GM18870 (cell line): Measurements from ENCODE around the gene MSX1.

Experiments used
- ATAC-seq: cut with Tn5 transposase; IDR thresholded peaks from one replicate; pipeline ENCODE4 v1.9.1; 2021; ENCODE audit warnings: moderate library complexity; ENCODE audit not compliant: unreplicated experiment

Gene MSX1

DNA sequence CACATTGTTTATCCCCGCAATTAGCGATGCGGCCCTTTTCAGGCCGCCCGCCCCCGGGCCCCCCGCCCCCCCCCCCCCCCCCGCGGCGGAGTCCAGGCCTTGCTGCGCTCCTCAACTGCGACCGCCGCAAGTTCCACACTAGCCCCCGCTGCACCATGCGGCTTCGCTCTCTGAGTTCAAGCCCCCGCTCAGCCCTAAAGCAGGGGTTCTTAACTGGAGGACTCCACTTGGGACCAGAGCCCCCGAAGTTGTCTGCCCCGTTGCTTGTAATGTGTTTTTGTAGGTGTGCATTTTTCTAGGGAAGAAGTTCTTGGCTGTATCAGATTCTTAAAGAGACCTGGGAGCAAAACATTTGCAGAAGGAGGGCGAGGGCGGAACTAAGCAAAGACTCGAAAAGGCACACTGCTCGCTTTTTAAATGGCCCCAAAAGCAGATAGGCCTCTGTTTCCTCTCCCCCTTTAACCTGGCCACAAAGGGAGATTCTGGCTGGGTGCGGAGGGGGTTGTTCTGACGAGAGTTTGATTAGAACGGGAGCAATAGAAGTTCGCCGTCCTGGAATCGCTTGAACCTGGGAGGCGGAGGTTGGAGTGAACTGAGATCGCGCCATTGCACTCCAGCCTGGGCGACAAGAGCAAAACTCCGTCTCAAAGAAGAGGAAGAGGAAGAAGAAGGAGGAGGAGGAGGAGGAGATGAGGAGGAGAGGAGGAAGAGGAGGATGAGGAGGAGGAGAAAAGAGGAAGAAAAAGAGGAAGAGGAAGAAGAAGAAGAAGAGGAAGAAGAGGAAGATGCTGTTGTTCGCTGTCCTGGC is 2.3 kb upstream of the MSX1 start:
- ATAC-seq: no peak

DNA sequence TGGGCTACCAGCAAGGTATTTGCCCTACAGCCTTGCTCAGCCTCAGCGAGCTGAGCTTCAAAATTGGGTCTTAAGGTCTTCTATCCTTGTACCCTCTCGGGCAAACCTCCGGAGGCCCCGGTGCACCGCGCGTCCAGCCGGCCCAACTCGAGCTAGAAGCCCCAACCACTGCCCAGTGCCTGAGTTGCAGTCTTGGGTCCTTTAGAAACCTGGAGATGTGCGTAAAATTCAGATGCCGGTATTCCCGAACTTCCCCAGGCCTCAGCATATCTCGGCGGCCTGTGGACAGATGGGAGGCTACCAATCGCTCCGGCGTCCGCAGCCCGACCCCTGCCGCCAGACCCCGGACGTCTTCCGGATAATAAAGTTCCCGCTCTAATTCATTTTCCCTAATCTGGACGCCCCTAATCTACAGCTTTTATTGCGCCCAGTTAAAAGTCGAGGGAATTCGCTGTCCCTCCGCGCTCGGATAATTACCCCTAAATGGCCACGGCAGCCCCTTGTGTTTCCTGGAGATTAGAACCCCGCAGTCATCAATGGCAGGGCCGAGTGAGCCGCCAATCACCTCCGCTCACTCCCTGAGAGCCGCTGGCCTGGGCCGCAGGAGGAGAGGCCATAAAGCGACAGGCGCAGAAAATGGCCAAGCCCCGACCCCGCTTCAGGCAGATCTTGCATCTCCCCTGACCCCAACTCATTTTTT is 1.5 kb upstream of the MSX1 start:
- no peak for ATAC-seq

DNA sequence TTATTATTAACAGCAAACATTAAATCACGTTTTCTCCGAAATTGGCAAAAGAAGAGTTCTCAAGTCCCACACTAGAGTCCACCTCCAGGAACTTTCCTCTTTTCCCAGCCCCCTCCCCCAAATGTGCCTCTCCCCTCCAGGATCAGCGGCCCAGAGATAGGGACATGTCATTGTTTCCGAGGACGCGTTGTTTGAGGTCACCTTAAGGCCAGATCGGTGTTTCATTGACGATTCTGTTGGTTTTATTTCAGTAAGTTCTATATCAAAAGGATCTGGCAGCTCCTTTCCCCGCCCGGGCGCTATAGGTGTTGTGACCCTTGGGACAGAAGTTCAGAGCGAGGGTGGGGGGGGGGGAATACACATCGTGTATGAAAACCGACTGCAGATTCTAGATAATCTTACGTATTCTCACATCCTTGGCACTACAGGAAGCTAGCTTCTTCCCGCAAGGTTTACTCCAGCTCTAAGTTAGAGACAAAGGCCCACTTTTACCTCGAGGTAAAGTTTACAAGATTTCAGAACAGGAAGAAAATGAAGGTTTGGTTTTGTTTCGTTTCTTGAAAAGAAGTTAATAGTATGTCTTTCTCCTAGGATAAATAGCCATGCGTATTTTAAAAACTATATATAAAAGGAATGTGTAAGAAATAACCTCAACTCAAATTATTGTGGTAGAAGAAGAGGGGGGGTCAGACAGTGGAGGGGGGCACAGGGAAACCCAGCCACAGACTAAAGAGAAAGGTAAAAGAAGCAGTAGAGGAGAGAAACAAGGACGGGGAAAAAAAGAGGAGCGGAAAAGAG is 739 bp upstream of the MSX1 start:
- ATAC-seq: no peak

DNA sequence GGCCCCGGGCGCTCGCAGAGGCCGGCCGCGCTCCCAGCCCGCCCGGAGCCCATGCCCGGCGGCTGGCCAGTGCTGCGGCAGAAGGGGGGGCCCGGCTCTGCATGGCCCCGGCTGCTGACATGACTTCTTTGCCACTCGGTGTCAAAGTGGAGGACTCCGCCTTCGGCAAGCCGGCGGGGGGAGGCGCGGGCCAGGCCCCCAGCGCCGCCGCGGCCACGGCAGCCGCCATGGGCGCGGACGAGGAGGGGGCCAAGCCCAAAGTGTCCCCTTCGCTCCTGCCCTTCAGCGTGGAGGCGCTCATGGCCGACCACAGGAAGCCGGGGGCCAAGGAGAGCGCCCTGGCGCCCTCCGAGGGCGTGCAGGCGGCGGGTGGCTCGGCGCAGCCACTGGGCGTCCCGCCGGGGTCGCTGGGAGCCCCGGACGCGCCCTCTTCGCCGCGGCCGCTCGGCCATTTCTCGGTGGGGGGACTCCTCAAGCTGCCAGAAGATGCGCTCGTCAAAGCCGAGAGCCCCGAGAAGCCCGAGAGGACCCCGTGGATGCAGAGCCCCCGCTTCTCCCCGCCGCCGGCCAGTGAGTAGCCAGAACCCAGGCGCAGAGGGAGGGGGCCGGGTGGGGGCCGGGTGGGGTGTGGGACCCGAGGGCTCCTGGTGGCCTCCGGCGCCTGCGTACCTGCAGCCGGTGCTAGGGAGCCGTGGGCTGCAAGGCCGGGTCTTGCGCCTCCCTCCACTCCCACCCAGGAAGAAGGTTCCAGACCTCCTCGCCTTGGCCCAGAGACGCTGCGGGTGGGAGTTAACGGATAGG is 534 bp downstream of the MSX1 start:
- no peak for ATAC-seq

DNA sequence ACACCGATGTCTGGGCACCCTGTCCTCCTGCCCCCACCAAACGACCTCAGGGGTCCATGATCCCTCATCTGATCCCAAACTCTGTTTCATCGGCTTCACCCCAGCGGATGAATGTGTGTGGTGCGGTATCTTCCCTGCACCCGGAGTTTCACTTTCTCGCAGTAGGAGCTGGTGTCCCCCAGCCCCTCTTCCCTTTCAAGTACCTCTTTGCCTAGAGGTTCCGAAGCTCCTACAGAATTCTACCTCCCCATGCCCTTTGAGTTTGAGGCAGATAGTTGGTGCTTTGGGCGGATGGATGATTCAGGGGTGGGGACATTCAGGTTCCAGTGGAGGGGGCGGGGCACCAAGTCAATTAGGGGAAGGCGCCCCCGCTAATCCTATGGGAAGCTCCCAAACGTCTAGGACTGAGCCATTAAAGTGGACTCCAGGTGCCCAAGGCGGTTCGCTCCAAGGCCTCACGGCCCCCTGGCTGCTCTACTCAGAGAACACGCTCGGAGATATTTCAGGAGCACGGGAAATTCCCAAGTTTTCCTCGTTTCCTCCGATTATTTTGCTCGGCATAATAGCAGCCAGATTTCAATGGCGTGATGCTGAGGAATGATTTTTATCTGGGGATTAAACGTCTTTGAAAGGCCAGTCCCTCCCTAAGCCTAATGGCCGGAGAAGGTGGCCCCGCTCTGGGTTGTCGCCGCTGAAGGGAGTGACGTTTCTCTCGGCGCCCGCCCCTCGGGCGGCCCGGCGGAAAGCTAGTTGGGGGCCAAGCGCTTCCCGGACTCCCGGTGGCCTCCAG is 1.3 kb downstream of the MSX1 start:
- no peak for ATAC-seq

DNA sequence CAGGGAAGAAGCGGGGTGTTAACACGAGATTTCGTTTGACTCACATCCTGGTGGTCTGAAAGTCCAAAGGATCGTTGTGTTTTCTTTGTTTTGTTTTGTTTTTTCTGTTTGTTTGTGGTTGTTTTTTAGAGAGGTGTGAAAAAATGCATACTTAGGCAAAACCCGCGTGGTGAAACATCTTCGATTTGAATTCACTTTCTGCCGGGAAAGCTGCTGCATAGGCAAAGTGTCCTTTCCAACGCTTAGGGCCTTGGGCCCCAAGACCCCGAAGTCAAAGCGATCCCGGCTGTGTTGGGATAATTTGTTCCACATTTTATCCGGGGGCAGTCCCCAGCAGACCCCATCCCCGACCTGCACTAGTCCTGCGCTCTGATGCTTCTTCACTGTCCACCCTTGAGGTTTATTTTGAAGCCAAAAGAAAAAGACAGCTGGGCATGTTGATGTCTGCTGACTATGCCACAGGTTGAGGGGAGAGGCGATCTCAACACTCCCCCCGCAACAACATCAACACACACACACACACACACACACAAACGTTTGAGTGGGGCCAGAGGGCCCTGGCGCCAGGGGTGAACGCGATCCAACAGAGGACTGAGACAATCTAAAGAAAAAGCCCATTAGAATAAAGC is 2.0 kb downstream of the MSX1 start:
- ATAC-seq: no peak

DNA sequence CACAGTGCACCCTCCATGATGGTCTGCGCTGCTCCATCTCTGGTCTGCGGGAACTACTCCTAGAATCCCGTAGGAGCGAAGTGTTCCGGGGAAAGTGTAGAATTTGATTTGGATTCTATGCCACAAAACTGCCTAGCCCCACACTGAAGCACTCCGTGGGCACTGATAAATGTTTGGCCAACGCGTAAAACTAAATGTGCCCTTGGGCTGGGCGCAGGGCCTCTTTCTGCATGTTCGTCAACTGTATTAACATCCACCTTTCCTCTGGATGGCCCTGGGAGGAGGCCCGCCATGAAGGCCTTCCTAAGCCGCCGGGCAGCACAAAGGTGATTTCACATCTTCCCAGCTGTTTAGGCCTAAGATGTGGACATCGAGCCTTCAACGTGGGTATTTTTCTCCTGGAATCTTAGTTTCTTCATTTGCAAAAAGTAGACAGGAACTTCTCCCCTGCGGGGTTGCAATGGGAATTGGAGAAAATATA is 2.6 kb downstream of the MSX1 start:
- ATAC-seq: no peak

DNA sequence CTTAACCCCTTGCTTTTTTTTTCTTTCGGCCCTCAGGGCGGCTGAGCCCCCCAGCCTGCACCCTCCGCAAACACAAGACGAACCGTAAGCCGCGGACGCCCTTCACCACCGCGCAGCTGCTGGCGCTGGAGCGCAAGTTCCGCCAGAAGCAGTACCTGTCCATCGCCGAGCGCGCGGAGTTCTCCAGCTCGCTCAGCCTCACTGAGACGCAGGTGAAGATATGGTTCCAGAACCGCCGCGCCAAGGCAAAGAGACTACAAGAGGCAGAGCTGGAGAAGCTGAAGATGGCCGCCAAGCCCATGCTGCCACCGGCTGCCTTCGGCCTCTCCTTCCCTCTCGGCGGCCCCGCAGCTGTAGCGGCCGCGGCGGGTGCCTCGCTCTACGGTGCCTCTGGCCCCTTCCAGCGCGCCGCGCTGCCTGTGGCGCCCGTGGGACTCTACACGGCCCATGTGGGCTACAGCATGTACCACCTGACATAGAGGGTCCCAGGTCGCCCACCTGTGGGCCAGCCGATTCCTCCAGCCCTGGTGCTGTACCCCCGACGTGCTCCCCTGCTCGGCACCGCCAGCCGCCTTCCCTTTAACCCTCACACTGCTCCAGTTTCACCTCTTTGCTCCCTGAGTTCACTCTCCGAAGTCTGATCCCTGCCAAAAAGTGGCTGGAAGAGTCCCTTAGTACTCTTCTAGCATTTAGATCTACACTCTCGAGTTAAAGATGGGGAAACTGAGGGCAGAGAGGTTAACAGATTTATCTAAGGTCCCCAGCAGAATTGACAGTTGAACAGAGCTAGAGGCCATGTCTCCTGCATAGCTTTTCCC is 3.4 kb downstream of the MSX1 start:
- ATAC-seq: no peak

DNA sequence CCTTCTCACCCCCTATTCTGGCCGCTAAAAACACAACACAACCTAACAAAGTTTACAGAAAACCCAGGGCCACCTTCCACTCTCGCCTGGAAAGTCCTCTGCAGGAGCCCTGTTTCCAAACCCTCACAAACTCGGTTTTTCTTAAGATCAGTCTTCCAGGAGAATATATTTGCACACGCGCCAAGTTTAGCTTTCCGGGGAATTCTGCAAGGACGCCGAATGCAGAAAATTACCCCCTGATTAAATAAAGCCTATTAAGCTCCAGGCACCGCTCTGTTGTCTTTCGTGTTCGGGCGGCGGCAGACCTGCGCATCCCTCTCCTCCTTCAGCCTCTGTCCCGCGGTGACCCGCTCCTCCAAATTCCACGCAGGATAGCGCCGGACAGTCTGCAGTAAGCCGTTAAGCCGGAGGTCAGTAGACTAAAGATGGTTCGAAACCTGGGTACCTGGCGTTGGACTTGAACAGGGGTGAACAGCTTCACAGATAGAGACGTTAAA is 5.0 kb downstream of the MSX1 start:
- ATAC-seq: no peak

DNA sequence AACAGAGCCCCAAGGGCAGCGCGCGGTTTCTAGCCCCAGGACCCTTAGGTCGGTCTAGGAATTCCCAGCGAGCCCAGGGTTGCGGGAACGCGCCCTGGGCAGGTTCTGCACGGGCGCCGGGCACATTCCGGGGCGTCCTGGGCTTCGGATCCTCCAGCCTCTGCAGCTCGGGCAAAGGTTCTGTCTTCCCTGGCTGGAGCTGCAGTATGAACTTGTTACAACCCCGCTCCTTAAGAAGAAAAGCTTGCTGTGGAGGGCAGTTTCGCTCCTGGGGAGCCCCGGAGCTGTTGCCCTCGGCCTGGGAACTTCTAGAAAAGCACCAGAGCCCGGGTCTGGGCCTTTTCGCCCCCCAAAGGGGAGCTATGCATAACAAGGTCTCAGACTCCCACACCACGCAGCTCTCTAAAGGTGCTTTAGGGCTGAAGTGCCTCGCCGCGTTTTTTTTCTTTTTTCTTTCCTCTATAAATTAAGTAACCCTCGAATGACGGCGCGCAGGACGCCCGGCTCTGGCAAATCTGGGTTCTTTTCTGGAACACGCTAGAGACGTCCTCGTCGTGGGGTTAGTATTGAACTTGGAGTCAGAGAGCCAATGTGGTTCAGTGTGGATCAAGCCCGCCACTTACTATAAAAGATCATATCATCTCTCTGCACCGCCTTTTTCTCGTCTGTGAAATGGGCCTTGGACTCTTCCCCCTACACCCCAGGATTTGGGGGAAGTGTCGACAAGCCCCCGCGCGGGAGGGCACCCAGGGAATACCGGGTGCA is 5.7 kb downstream of the MSX1 start:
- no peak for ATAC-seq

DNA sequence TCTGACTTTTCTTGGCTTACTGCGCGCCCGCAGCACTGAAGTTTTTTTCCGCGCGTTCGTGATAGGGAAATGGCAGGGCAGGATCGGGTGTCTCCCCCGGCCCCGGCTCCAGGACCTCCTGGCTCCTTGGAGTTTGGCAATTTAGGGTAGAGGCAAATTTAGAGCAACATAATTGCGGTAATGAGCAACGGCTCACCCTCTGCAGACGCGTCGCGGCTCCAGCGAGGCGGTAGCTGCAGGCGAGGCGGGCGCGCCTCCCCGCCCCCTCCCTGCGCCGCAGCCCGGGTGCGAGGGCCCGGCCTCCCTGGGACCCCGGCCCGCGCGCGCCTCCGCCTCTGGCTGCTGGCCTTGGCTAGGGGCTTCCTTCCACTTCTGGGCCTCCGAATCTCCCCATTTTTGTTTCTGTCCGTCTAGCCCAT is 6.2 kb downstream of the MSX1 start:
- ATAC-seq: no peak

DNA sequence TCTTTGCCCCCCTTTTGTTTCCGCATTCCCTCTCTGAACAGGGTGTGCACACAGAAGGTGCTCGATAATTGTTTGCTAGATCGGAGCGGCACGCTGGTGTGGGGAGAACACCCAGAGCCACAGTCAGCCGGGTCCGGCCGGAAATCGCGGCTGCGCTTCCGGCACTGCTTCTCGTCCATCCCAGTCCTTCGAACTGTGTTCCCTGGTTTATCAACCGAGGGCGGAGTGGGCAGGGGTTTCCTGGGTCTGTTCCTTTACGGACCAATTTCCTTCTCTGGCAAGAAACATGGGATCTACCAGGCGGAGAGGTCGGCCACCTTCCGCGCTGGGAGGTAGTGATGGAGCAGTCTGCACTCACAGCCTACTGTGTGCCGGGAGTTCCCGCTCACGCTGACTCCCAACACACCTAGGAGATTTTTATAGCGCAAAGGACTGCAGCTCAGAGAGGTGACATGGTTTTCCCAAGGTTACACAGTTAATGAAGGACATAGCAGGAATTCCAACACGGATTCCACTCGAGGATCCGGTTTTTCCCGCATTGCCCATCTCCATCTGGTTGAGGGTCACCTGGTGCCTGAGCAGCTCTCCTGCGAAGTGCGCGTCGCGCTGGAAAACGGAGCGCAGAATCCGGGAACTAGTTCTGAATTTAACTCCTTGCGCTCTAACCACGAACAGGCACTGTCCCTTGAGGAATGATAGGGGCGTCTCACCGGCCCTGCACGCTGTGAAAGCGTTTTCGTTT is 6.8 kb downstream of the MSX1 start:
- ATAC-seq: no peak

DNA sequence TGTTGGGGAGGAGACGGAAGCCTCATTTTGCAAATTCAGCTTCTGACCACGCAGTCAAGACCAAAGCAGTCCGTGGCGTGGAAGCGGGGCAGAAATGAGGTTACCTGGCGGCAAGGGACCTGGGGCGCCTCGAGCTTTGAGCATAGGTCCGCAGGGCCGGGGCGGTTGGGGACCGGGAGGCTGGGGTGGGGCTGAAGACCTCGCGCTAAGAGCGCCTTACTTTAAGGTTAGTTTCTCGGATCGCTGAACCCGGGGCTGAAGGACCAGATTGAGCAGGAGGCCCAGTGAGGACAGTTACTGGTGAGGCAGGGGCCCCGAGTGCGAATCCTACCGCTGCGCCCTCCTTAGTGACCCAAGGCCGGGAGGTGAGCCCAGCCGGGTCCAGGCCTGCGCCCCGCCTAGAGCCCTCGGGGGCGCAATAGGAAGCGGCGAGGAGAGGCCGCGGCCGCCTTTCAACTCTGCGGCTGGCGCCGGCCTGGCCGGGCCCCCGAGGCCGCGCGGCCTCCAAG is 7.5 kb downstream of the MSX1 start:
- ATAC-seq: no peak

DNA sequence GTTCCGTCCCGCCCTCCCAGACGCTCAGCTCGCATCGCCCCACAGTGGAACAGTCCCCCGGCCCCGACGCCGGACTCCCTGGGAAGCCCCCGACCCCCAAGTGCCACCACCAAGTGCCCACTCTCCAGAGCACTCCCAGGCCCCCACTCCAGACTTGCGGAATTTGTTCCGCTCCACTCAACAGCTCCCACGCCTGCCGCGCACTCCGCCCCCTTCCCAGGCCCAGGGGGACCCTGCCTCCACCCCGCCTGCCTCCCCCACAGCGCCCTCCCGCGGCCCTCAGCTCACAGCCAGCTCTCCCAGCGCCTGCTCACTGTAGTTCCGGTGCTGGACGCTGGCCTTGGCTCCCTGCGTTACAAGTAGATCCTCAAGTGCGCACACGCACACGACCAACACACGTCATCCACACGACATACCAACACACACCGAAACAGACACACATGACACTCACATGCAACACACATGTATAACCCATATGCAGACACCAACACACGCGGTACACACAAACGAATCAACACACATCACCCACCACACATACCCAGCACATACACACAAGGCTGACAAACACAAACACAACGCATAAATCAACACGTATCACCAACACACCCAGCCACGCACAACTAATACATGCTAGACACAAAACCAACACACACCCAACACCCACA is 8.0 kb downstream of the MSX1 start:
- ATAC-seq: no peak

DNA sequence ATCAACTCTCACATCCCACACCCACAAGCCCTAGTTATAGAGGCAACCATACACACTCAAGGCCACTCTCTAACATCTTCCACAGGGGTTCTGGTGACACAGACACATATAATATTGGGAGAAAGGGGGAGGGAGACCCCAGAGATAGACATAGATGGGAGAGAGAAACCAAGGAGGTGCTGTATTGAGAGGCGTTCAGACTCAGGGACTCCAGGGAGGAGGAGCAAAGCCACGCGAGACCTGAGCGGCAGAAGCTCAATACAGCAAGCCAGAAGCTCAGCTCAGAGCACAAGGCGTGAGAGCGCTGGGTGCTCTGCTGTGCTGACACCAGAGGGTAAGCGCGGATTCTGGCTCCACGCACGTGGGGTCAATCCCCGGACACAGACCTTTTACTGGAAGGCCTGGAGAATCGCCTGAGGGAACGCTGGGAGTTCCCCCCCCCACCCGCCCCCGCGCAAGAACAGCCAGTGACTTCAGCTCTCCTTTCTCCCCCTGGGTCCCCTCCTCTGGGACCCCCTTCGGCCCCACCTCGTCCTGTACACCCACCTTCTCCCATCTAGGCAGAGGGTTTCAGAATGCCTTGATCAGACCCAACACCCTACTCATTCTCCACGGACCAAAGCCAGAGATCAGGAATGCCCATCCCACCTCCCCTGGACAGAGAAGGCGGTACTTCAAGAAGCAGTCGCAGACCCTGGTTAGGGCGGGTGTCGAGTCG is 8.7 kb downstream of the MSX1 start:
- no peak for ATAC-seq
